Endodermal cell (in vitro differentiated cells): Measurements from ENCODE around the gene APOBEC3H. TPM values are rescaled to one million over a fixed set of nuclear protein-coding genes. Genes with fewer than 3 reads are reported as not detected.

Experiments used
- DNase-seq: peaks from one replicate; pipeline ENCODE4 v3.0.0-alpha.2; 2017
- H3K27ac ChIP-seq: 2 replicates; pipeline ENCODE4 v1.5.1; 2013; ENCODE audit warnings: mild to moderate bottlenecking, low read depth, low read length, moderate library complexity
- H3K27me3 ChIP-seq: 2 replicates; pipeline ENCODE4 v1.6.1; 2013; ENCODE audit warnings: mild to moderate bottlenecking, low read length, moderate library complexity; ENCODE audit not compliant: insufficient read depth, control insufficient read depth, poor library complexity, severe bottlenecking
- H3K36me3 ChIP-seq: 2 replicates; pipeline ENCODE4 v1.7.0; 2013; ENCODE audit warnings: mild to moderate bottlenecking, low read length, moderate library complexity; ENCODE audit not compliant: control insufficient read depth, insufficient read depth
- H3K4me1 ChIP-seq: one replicate; pipeline ENCODE4 v1.7.0; 2013; ENCODE audit warnings: low read length; ENCODE audit not compliant: control insufficient read depth, insufficient read depth
- H3K4me3 ChIP-seq: 2 replicates; pipeline ENCODE4 v1.5.1; 2013; ENCODE audit warnings: mild to moderate bottlenecking, low read length, moderate library complexity
- H3K9ac ChIP-seq: 2 replicates; pipeline ENCODE4 v1.6.1; 2013; ENCODE audit warnings: mild to moderate bottlenecking, low read length, moderate library complexity; ENCODE audit not compliant: poor library complexity, severe bottlenecking; ENCODE audit errors: extremely low read depth
- H3K9me3 ChIP-seq: 2 replicates; pipeline ENCODE4 v1.6.1; 2013; ENCODE audit warnings: mild to moderate bottlenecking, low read length, moderate library complexity; ENCODE audit not compliant: control insufficient read depth
- H3K27ac Mint-ChIP-seq: 2 replicates; pipeline ENCODE4 v1.8.0; 2020; ENCODE audit warnings: mixed read lengths
- H3K27me3 Mint-ChIP-seq: 2 replicates; pipeline ENCODE4 v1.8.0; 2021; ENCODE audit warnings: mild to moderate bottlenecking, mixed read lengths; ENCODE audit not compliant: insufficient read depth
- H3K36me3 Mint-ChIP-seq: 2 replicates; pipeline ENCODE4 v1.8.0; 2020; ENCODE audit warnings: low read depth, mixed read lengths
- H3K4me1 Mint-ChIP-seq: 2 replicates; pipeline ENCODE4 v1.8.0; 2020; ENCODE audit warnings: mixed read lengths
- H3K4me3 Mint-ChIP-seq: 2 replicates; pipeline ENCODE4 v1.8.0; 2020; ENCODE audit warnings: mild to moderate bottlenecking, moderate library complexity, mixed read lengths
- H3K9me3 Mint-ChIP-seq: 2 replicates; pipeline ENCODE4 v1.8.0; 2020; ENCODE audit warnings: mild to moderate bottlenecking, mixed read lengths
- CTCF ChIP-seq: fragments of 200-600 bp; sonication (generic); conservative IDR thresholded peaks from 2 replicates; pipeline ENCODE4 v1.5.0; 2021; ENCODE audit warnings: antibody characterized with exemption, mild to moderate bottlenecking
- WGBS, 2 experiments: methylation state at CpG; one replicate each; pipeline versions ENCODE4 v1.1.5 to v1.1.7; 2013; ENCODE audit warnings: missing lambda C conversion rate in 2 of 2, mixed read lengths in 1 of 2; ENCODE audit not compliant: insufficient coverage in 1 of 2, insufficient read length in 1 of 2; 5-methylcytosine and 5-hydroxymethylcytosine counted together
- total RNA-seq, 2 donors: library from RNA; stranded (reverse); fragmentation: NEBNext Ultra II Directional in 1 of 2; extraction: Animal tissue kit (Norgen Biotek cat#: 25700) in 1 of 2; gene quantifications; 2 replicates in 1 of 2; 3 replicates in 1 of 2; pipeline ENCODE4 v1.2.1, GENCODE V29; 2021

APOBEC3H gene
- total RNA-seq, 2 donors from 2014 or later = not detected

GRCh38 chr22:39148727-39149535 is 51.9 kb downstream of the APOBEC3H start:
- Mint-ChIP-seq H3K36me3 (no peaks in the 10 kb centered on the region), H3K27ac (no peak overlapping the region), H3K9me3 (no peaks in the 10 kb centered on the region), H3K27me3 (peaks cover 9% of the 10 kb centered on the region), H3K4me1 (peaks cover 24% of the 10 kb centered on the region), H3K4me3 (no peak overlapping the region)
- no peak overlapping the region for H3K9ac ChIP-seq
- H3K27me3 ChIP-seq = peaks cover 11% of the 10 kb centered on the region
- H3K9me3 ChIP-seq = no peaks in the 10 kb centered on the region
- peak; percentile 86 for DNase-seq
- H3K36me3 ChIP-seq = no peaks in the 10 kb centered on the region
- H3K4me3 ChIP-seq = no peak overlapping the region
- peaks cover 30% of the 10 kb centered on the region for H3K4me1 ChIP-seq
- 77 to 79% methylated on average over 3 to 9 of the region's 9 CpGs for WGBS, 2 experiments
- no peak overlapping the region for H3K27ac ChIP-seq
- TF ChIP-seq CTCF = no peak

GRCh38 chr22:39149915-39150847 is 53.1 kb downstream of the APOBEC3H start:
- no peaks in the 10 kb centered on the region for H3K9me3 Mint-ChIP-seq
- Histone ChIP-seq H3K27me3 (peaks cover 24% of the 10 kb centered on the region), H3K36me3 (no peaks in the 10 kb centered on the region), H3K4me3 (no peak overlapping the region), H3K4me1 (peaks cover 24% of the 10 kb centered on the region), H3K9ac (no peak overlapping the region), H3K27ac (no peak overlapping the region), H3K9me3 (no peaks in the 10 kb centered on the region)
- DNase-seq = peak; percentile 77
- no peak overlapping the region for H3K27ac Mint-ChIP-seq
- H3K4me3 Mint-ChIP-seq = no peak overlapping the region
- H3K4me1 Mint-ChIP-seq = peaks cover 16% of the 10 kb centered on the region
- peak; percentile 49 for TF ChIP-seq CTCF
- WGBS, 2 experiments = 84% methylated on average over 16 of the region's 16 CpGs
- H3K27me3 Mint-ChIP-seq = peaks cover 19% of the 10 kb centered on the region
- no peaks in the 10 kb centered on the region for H3K36me3 Mint-ChIP-seq

GRCh38 chr22:39150848-39151215 is 53.8 kb downstream of the APOBEC3H start:
- Histone ChIP-seq H3K9ac (no peak overlapping the region), H3K36me3 (no peaks in the 10 kb centered on the region), H3K4me3 (no peak overlapping the region), H3K9me3 (no peaks in the 10 kb centered on the region), H3K27ac (no peak overlapping the region), H3K4me1 (peaks cover 24% of the 10 kb centered on the region), H3K27me3 (peaks cover 25% of the 10 kb centered on the region)
- Mint-ChIP-seq H3K36me3 (no peaks in the 10 kb centered on the region), H3K9me3 (no peaks in the 10 kb centered on the region), H3K4me3 (peak overlapping the region; percentile 67), H3K4me1 (peaks cover 16% of the 10 kb centered on the region), H3K27ac (no peak overlapping the region), H3K27me3 (peaks cover 24% of the 10 kb centered on the region)
- no peak for TF ChIP-seq CTCF
- DNase-seq = peak; percentile 41
- WGBS, 2 experiments = 92 to 93% methylated on average over 6 of the region's 6 CpGs
